Stimulated activated CD4-positive, alpha-beta T cell treated with anti-CD3 and anti-CD28 coated beads, Interleukin-12 subunit alpha, Interleukin-12 subunit beta, amount 100 ng/mL, for 48 hours (primary cell): ENCODE data around the gene TBXA2R.

Experiments
- DNase-seq, 3 donors: peaks; one replicate each; pipeline ENCODE4 v3.0.0-alpha.2; 2020; ENCODE audit warnings: low read depth in 2 of 3, low spot score in 1 of 3

TBXA2R gene

GRCh38 chr19:3556978-3557460 lies 49.7 kb downstream of the TBXA2R start:
- peak in 1 of 3 donors; percentile 53 for DNase-seq

DNA sequence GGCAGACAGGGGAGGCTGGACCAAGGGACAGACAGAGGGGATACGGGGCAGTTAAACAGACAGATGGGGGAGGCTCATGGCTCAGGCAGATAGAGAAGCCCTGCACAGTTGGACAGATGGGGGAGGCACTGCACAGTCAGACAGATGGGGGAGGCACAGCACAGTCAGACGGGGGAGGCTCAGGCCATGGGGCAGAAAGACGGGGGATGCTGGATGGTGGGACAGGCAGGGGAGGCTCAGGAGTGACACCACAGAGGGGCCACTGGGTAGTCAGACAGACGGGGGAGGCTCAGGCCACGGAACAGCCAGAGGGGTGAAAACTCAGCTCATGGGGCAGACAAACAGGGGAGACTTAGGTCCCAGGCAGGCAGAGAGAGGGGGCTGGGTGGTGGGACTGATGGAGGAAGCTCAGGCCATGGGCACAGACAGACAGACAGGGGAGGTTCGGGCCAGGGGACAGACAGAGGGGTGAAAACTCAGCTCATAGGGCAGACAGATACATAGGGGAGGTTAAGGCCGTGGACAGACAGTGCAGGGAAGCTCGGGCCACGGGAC lies 50.2 kb downstream of the TBXA2R start:
- DNase-seq: no peak

- DNase-seq: no peak
These were observed 50.8 kb downstream of the TBXA2R start for GRCh38 chr19:3555653-3556422.

GRCh38 chr19:3554254-3555083 lies 52.2 kb downstream of the TBXA2R start:
- DNase-seq: no peak

- DNase-seq: no peak
These were observed 54.9 kb downstream of the TBXA2R start for GRCh38 chr19:3551792-3552095.

GRCh38 chr19:3550947-3551791 lies 55.5 kb downstream of the TBXA2R start:
- no peak for DNase-seq

DNA sequence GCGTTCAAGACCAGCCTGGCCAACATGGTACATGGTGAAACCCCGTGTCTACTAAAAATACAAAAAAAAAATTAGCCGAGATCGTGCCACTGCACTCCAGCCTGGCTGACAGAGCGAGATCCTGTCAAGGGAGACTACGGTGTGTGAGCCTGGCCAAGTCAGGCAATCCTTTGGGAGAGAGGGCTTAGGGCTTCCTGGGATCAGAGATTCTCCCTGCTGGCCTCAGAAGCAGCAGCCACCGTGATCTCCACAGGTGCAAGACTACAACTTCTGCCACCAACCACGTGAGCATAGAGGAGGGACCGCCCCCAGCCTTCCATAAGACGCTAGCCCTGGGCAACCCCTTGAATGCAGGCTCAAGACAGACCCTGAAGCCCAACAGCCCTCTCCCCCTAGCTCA lies 56.9 kb downstream of the TBXA2R start:
- DNase-seq: no peak

- DNase-seq: no peak
These were observed 58.1 kb downstream of the TBXA2R start for GRCh38 chr19:3548606-3549005.

DNA sequence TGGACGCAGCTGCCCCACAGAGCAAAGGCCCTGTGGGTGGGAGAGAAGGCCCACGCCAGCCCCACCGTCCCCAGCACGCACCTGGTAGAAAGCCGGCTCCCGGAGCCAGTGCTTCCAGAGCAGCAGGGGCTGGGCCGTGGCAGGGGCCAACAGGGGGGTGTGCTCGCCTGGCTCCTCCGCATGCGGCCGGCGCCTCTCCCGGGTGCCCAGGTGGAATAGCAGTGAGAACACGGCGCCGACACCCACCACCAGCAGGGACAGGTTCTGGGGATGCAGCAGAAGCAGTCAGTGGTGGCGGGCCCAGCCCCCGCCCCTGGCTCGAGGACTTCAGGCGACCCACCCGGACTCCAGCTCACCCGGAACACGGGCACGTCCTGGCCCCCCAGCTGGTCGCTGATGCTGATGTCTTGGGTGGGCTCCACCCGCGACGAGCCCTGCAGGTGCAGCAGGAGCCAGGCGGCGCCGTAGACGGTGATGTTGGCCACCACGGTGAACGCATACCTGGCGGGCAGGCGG lies 58.9 kb downstream of the TBXA2R start:
- no peak for DNase-seq

DNA sequence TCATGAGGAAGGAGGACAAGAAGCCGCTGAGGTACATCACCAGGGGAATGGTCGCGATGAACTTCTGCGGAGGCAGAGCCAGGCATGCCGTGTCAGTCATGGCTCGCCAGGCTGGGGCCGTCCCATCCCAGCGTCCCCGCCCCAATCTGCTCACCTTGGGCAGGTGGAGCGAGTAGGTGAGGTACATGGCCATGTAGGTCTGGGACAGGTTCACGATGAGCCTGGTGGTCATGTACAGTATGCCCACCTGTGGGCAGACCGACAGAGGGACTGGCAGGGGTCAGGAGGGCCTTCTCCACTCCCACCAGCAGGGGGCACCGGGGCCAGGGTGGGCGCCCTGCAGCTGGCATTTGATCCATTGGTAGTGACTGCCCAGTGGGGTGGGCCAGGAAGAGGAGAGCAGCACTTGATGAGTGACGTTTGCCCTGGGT lies 59.4 kb downstream of the TBXA2R start:
- DNase-seq: no peak

GRCh38 chr19:3546119-3546518 lies 60.6 kb downstream of the TBXA2R start:
- DNase-seq: no peak

DNA sequence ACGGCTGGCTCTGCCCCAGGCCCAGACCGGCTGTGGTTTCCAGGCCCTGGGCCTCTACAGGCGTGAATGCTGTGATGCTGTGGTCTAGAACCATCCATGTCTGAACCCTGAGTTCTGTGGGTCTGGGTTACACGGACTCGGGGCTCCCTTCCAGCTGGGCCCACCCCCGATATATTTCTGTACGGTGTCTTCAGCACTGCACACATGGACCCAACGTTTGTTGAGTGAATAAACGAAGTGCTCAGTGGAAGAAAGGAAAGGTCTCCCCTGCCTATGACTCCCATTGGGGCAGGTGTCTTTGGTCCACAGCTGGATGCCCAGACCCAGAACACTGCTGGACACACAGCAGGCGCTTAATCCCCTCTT lies 61.0 kb downstream of the TBXA2R start:
- no peak for DNase-seq

DNA sequence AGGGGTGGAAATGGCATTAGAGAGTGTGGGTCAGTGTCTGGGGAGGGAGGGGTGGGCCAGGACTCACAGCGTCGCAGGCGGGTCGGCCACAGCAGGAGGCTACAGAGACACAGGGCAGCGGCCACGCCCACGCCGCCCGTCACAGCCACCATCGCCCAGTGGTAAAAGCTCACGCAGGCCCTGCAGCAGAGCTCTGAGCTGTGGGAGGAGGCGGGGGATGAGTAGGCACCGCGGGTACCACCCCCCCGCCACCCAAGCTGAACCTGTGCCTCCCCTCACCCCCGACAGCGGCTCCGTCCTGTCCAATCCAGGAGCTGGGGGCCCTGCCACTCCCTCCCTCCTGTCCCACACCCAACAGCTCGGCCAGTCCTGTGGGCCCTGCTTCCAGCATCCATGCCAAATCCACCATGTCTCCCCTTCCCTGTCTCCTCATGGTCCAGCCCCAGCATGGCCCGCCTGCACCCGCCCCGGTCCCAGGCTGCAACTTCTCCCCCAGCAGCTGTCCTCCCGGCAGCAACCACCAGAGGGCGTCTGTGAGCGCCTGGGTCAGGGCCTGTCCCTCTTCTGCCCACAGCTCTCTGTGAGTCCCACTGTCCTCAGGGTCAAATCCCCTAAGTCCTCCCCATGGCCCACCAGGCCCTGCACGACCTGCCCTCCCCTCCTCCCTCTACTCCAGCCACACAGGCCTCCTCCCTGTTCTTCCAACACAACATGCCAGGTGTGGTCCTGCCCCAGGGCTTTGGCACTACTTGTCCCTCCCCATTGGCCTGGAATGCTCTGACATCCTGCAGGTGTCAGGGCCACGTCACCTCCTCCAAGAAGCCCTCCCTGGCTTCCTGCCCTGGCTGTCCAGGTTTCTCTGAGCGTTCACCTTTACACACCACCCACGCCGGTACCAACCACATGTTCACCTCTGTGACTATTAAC lies 61.7 kb downstream of the TBXA2R start:
- peak; percentile 61 to 91 (median 70) for DNase-seq
